Stimulated activated CD4-positive, alpha-beta T cell treated with anti-CD3 and anti-CD28 coated beads, Interleukin-2, amount 100 ng/mL, for 4 hours (primary cell): Measurements from ENCODE around the gene CRYBA1.
"Not testable (repeated sequence)": the region's sequence is repeated elsewhere in the genome, so short reads cannot be mapped to it uniquely, and the experiment has no call there.

ENCODE experiments used
- DNase-seq: peaks from one replicate; pipeline ENCODE4 v3.0.0-alpha.2; 2020; ENCODE audit warnings: low read depth

The CRYBA1 gene

DNA sequence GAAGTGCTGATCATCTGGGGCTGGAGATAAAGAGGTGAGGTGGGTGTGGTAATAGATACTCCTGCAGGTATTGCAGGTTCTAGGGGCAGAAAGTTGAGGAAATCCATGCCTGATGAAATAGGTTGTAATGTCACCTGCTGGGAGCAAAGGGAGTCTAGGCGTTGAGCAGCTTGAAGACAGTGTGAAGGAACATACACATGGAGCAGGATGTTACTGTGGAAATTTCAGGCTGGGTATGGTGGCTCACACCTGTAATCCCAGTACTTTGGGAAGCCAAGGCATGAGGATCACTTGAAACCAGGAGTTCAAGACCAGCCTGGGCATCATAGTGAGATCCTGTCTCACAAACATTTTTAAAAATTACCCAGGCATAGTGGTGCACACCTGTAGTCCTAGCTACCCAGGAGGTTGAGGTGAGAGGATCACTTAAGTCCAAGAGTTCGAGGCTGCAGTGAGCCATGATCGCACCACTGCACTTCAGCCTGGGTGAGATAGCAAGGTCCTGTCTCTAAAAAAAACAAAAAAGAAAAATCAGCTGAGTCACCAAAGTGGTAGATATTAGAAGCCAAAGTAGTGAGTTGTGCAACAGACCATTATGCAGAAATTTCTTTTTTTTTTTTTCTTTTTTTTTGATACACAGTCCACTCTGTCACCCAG, 9.1 kb upstream of the CRYBA1 start:
- no peak for DNase-seq

- DNase-seq = no peak
Observed at GRCh38 chr17:29238133-29238850, 8.4 kb upstream of the CRYBA1 start.

GRCh38 chr17:29240477-29240876, 6.2 kb upstream of the CRYBA1 start:
- no peak for DNase-seq

DNA sequence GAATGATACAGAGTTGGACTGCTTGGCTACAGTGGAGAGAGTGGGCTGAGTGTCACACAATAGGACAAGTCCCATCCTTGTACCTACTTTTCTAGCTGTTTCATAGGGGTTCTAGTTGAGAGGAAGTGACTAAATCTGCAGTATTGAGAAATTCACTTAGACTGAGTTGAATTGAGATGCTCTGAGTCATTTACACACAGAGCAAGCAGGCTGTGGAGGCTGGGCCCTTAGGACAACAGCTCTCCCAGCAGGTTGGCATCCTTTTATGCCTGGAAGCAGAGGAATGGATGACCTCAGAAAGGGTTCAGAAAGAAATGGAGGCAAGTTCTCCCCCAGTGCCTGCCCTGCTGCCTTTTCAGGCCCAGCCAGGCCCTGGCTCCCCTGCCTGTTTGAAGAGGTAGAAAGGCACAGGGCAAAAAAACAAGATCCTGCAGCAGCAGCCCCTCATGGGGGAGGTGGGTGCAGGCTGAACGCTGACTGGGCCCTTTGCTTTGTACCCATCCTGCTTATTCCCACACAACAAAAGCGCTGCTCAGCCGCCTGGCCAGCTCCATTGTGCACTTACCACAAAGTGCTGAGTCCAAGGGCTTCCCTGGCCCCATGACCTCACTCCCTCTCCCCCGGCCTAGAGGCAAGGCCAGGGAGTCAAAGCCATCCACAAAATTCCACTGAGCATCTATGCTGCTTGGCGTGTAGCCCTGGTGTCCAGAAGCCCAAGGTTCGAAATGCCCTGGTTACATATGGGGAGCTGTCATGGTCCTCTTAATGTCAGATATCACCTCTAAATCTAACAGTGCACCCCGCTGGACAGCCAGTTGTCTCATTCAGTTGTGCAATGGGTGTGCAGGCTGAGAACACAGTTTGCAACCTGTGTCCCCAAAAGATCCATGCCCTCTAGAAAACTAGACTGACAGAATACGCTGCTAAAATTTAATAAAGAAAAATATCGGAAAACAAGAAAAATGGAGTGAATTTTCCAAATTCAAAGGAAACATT, 5.4 kb upstream of the CRYBA1 start:
- DNase-seq = no peak

- no peak for DNase-seq
Observed at GRCh38 chr17:29242051-29242450, 4.6 kb upstream of the CRYBA1 start.

DNA sequence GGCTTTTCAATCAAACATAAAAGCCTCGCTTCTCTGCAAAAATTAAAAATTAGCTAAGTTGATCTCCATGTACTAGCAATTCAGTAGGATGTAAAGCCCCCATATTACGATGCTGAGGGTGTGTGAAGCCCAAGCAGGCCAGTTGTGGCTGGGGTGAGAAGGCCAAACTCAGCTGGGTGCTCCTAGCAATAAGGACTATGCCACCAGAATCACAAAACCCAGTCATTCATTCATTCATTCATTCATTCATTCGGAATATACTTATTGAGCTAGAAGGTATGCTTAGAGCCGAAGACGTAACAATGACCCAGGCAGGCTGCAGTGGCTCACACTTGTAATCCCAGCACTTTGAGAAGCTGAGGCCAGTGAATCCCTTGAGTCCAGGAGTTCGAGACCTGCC, 3.9 kb upstream of the CRYBA1 start:
- DNase-seq = no peak

GRCh38 chr17:29243792-29244191, 2.9 kb upstream of the CRYBA1 start:
- DNase-seq = no peak

GRCh38 chr17:29245401-29245800, 1.3 kb upstream of the CRYBA1 start:
- no peak for DNase-seq

- DNase-seq = no peak
Observed at GRCh38 chr17:29247219-29247618, 560 bp downstream of the CRYBA1 start.

GRCh38 chr17:29248845-29249244, 2.2 kb downstream of the CRYBA1 start:
- no peak for DNase-seq

- no peak for DNase-seq
Observed at GRCh38 chr17:29250666-29251065, 4.0 kb downstream of the CRYBA1 start.

- no peak for DNase-seq
Observed at GRCh38 chr17:29251184-29251583, 4.5 kb downstream of the CRYBA1 start.

GRCh38 chr17:29252101-29252791, 5.6 kb downstream of the CRYBA1 start:
- no peak for DNase-seq

GRCh38 chr17:29253037-29253436, 6.4 kb downstream of the CRYBA1 start:
- DNase-seq = no peak

DNA sequence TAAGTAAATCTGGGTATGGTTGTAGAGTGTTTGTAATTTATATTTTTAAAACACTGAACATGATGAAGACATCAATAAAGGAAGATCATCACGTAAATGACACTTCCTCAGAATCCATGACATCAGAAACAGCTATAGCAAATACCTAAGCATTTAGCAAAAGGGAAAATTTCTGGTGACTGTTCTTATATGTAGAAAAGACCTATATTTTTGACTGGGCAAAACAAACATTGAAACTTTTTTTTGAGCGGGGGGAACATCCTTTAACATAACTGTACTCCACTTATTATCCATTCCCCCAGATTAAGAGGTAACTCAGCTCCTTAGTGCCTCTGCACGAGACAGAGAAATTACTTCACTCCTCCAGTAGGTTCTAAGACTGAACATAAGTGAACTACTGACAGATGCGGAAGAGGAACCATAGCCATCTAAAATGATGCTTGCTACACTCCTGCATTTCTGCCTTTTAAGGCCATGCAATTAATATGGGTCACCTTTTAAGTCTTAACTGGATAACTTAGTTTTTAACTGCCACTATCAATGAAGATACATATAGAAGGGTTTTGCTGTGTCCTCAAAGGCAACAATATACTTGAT, 9.4 kb downstream of the CRYBA1 start:
- DNase-seq = no peak

GRCh38 chr17:29256735-29257466, 10.2 kb downstream of the CRYBA1 start:
- no peak for DNase-seq

GRCh38 chr17:29257756-29258155, 11.1 kb downstream of the CRYBA1 start:
- no peak for DNase-seq

- DNase-seq = no peak
Observed at GRCh38 chr17:29263916-29264315, 17.3 kb downstream of the CRYBA1 start.

DNA sequence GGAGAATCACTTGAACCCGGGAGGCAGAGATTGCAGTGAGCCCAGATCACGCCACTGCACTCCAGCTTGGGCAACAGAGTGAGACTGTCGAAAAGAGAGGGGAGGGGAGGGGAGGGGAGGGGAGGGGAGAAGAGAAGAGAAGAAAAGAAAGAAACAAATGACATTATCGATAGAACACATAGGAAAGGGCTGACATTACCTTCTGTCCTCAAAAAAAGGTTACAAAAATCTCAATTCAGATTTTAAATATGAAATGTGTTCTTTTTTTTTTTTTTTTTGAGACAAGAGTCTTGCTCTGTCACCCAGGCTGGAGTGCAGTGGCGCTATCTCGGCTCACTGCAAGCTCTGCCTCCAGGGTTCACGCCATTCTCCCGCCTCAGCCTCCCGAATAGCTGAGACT, 25.3 kb downstream of the CRYBA1 start:
- not testable (repeated sequence) for DNase-seq

GRCh38 chr17:29273924-29274323, 27.3 kb downstream of the CRYBA1 start:
- DNase-seq = no peak

- DNase-seq = no peak
Observed at GRCh38 chr17:29278692-29279091, 32.0 kb downstream of the CRYBA1 start.
